GM18508 (cell line): ENCODE results near the gene UBAC1.
"Not testable (repeated sequence)": the region's sequence is repeated elsewhere in the genome, so short reads cannot be mapped to it uniquely, and the experiment has no call there.

ENCODE experiments used
- ATAC-seq: cut with Tn5 transposase; IDR thresholded peaks from one replicate; pipeline ENCODE4 v1.9.1; 2021; ENCODE audit warnings: moderate number of reproducible peaks; ENCODE audit not compliant: insufficient read depth, unreplicated experiment

Gene UBAC1

DNA sequence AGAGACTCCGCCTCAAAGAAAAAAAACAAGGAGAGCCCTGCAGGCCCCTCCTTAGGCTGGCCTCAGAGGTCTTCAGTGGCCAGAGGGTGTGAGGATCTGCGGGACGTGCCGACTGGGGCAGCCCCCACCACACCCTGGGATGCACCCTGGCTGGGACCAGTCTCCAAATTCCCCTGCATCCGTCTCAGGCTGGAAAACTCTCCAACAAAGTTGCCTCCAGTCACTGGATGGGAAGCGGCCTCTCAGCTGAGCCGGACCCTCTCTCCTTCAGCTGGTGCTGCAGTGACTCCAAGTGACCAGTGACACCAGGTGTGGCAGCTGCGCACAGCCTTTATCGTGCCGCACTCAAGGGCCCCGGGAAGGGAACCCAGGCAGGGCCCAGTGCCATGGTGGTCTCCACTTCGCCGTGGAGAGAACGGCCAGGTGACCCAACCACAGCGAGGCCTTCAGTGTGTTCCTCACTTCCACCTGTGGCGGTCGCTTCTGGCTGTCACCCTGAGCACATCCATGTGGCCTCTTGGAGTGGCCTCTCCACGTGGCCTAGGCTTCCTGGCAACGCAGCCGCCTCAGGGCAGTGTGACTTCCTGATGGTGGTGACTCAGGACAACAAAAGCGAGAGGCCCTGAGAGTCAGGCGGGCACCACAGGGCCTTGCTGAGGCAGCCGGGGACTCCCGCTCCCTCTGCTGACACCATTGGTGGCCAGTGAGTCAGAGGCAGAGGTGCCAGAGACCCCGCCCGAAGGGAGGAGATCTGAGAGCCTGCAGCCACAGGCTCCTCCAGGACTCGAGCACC, 34.6 kb downstream of the UBAC1 start:
- ATAC-seq, result no peak

DNA sequence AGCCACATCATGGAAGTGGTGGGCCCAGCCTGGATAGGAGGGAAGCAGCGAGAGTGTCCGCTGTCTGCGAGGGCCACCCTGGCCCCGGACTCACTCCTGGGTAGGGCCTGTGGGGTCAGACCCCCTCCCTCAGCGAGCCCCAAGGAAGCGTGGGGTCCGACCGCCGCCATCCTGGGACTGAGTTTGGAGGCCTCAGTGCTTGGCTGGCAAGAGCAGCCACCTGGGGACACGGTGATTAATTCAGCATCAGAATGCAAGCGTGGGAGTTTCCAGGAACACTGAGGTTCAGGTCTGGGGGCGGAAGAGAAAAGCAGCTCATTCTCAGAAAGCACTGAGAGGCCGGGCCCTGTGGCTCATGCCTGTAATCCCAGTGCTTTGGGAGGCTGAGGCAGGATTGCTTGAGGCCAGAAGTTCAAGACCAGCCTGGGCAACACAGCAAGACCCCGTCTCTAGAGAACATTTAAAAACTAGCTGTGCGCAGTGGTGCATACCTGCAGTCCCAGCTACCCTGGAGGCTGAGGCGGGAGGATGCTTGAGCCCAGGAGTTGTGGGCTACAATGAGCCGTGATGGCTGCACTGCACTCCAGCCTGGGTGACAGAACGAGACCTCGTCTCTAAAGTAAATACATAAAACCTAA, 35.6 kb downstream of the UBAC1 start:
- no peak for ATAC-seq

DNA sequence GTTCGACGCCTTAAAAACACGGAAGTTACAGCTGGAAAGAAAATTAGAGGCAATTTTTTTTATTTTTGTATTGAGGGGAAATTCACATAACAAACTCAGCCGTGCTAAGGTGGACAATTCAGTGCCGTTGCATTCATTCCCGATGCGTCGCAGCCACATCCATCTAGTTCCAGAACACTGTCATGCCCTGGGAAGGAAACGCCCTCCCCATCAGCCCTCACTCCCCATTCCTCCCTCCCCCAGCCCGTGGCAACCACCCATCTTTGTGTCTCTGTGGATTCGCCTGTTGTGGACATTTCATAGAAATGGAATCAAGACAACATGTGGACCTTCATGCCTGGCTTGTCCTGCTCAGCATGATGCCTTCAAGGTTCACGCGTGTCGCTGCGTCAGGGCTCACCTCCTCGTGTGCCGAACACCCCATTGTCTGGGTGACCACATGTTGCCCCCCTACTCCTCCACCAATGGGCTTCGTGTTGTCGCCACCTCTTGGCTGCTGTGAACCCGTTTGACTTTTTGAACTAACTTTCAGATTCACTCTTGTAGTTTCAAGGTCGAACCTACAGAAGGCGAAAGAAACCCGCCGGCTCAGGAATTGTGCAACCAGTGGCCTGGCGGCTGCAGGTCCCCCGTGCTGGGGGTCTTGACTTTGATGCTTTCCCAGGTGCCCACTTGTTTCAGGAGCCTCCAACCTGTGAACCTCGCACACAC, 36.4 kb downstream of the UBAC1 start:
- ATAC-seq, result no peak

DNA sequence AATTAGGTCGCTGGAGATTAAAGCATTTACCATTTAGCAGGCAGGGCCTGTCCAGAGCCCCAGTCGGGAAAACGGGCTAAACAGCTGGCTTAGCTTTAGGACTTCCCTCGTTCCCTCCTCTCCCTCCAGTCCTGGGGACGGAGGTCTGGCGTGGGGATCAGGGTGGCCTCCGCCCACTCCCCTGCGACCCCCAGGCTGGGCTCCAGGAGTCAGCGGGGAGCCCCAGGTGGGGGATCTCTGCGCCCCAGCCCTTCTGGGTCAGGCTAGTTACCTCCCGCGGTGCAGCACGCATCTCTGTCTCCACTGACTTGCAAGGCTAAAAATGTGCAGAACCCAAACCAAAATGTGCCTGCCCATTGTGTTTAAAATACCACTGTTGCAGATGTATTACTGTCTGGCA, 37.7 kb downstream of the UBAC1 start:
- ATAC-seq, result no peak

DNA sequence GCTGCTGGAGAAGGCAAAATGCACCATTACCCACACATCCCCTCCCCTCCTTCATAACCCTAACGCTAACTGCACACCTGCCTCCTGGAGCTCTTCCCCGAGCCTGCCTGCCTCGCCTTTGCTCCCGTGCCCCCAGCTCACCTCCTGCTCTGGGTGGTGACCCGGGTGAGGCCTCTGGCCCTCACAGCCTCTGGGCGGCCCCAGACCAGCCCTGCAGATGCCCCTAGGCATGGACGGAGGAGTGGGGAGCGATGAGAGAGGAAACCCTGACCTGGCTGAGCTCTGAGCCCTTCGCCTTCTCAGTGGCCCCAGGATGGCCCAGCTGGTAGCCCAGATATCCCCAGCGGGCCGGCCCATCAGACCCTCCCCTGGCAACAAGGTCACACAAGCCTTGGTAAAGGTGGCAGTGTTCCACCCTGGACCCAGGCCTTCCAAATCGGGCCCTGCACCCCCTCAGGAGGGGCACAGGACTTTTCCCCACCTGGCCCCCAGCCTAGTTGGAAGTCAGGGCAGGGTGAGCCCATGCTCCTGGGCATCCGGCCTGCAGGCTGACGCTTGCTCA, 39.3 kb downstream of the UBAC1 start:
- no peak for ATAC-seq

DNA sequence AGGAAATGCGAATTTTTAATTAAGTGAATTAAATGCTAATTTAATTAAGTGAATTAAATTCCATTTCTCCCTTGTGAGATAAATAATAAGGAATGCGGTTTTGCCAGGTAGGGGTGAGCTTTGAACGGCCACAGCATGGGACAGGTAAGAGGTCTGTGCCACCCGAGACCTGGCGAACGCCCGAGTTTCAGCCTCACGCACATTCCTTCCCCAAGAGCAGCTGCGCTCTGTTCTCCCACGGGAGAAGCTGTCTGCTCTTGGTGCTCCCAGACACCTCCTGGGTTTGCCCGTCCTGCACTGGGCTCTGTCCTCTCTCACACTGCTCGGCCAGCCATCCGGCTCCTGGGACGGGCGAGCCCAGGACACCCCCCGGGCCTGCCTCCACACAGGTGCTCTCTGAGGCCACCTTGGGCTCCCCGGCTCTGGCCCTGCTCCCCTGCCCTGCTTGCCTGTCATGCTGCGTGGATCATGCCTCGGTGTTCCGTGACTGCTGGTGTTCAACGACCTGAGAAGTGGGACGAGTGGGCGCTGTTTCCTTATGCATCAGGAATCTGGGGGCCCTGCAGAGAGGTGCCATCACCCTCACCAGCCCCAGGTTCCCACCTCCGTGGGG, 40.1 kb downstream of the UBAC1 start:
- ATAC-seq, result no peak

DNA sequence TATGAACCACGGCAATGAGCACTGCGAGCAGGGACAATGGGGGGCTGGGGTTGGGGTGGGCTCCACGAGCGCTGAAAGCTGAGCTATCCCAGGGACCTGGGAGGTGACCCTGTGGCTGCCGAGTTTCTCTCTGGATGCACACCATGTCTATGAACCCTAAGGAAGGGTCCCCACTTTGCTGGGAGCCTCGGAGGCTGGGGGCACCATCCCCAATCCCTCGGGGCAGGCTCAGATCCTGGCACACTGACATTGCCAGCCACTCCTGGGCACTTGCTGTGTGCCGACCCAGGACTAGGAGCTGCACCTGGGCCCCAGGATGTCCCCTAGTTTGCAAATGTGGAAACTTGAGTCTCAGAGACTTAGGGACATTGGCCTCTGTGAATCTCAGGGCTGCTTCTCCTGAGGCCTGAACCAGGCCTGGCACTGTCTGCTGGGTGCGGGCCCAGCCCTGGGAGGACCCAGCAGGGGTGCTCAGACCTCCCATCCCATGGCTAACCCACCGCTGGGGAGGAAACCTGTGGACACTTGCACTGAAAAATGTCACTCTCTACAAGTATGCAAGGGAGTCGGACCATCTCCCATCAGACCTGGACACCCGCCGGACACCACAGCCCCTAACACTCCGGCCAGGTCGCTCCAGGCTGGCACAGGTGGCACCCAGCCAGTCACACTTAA, 40.8 kb downstream of the UBAC1 start:
- ATAC-seq, result no peak

DNA sequence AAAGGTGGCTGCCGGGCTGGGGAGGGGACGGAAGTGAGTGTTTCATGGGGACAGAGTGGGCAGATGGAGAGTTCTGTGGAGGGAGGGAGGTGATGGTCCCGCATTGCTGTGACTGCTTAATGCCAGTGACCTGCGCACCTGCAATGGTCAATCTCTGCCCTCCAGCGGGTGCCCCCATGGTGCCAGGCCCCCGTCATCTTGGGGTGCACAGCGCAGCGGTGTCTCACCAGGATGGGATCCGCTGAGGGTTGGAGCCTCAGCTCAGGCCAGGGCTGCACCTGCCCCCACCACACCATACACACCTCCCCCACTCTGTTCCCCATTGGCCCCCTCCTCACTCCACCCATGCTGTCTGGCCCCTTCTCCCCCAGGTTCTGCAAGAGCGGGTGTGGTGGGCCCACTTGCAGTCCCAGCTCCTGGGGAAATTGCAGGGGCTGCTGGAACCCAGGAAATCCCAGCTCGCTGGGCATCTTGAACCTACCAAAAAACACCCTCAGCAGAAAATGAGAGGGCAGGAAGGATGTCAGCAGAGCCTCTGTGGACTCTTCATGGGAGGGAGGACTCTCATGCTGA, 41.8 kb downstream of the UBAC1 start:
- ATAC-seq, result no peak

DNA sequence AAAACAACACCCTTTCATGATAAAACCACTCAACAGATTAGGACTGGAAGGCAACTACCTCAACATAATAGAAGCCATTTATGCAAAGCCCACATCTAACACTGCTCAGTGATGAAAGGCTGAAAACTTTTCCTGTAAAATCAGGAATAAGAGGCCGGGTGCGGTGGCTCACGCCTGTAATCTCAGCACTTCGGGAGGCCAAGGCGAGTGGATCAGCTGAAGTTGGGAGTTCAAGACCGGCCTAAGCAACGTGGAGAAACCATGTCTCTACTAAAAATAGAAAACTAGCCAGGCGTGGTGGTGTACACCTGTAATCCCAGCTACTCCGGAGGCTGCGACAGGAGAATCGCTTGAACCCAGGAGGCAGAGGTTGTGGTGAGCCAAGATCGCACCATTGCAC, 44.9 kb downstream of the UBAC1 start:
- not testable (repeated sequence) for ATAC-seq

DNA sequence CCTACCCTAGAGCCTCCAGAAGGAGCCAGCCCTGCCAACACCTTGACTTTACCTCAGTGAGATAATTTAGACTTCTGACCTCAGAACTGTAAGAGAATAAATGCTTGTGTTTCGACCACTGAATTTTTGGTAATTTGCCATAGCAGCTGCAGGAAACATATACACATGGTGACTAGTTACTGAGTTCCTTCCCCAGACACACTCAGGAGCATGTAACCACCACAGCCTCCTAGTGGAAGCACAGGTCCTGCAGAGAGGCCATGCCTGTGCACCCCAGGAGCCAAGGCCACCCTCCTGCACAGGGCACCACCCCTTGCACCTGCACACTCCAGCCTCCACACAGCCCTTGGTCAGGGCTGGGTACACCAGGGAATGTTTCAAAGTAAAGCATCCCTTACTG, 46.3 kb downstream of the UBAC1 start:
- no peak for ATAC-seq

DNA sequence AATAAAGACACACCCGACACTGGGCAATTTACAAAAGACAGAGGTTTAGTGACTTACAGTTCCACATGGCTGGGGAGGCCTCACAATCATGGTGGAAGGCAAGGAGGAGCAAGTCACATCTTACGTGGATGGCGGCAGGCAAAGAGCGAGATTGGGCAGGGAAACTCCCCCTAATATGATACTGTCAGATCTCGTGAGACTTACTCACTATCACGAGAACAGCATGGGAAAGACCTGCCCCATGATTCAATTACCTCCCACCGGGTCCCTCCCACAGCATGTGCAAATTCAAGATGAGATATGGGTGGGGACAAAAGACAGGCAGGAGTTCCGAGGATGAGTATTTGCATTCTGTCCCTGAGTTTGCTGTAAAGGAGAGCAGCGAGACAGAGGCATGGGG, 49.9 kb downstream of the UBAC1 start:
- ATAC-seq, result not testable (repeated sequence)

DNA sequence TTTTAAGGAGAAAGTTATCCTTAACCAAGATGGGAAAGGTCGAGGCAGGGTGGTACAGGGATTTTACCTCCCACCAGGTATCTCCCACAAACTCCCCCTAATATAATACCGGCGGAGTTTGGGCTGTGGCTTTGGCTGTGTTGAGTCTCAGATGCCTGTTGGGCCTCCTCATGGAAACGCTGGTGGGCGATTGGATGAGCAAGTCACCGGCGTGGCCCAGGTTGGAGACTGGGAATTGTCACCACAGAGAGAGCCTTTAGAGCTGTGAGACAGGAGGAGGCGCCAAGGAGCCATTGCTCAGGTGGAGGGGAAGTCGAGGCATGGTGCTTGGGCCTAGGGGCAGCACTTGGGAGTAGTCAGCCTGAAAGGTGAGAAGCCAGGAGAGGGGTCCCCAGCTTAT, 50.4 kb downstream of the UBAC1 start:
- no peak for ATAC-seq

DNA sequence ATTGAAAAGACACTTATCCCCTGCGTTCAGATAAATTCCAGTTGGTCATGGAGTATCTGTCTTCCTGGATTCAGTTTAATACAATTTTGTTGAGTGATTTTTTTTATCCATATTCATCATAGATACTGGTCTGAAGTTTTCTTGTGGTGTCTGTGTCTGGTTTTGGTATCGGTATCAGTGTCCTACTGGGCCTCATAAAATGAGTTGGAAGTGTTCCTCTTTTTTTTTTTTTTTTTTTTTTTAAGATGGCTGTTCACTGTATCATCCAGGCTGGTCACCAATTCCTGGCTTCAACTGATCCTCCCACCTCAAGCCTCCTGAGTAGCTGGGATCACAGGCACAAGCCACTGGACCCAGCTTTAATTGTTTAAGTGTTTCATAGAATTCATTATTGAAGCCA, 51.0 kb downstream of the UBAC1 start:
- no peak for ATAC-seq

DNA sequence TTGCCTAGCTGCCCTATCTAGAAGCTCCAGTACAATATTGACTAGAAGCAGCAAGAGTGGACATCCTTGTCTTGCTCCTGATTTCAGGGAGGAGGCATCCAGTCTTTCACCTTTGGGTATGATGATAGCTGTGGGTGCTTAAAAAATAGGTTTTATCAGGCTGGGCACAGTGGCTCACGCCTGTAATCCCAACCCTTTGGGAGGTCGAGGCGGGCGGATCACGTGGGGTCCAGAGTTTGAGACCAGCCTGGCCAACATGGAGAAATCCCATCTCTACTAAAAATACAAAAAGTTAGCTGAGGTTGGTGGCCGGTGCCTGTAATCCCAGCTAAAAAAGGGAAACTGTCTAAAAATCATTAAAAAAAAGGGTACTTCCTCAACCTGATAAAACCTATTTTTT, 51.8 kb downstream of the UBAC1 start:
- ATAC-seq, result no peak

DNA sequence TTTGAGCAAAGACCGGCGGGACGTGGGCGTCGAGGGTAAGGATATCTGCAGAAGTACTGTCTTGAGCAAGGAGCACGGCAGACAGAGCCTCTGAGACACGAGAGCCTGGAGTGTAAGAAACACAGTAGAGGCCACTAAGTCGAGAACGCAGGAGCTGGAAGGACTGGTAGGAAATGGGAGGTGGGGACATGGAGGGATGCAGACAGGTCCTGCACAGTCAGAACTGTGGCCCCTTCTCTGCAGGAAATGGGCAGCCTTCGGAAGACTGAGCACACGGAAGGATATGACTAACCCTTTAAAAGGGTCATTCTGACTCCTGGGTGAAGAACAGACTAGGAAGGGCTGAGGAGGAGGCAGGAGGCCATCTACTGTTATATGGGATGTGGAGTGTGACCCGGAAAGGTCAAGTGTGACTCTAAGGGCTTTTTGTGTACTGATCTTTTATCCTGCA, 52.4 kb downstream of the UBAC1 start:
- no peak for ATAC-seq

DNA sequence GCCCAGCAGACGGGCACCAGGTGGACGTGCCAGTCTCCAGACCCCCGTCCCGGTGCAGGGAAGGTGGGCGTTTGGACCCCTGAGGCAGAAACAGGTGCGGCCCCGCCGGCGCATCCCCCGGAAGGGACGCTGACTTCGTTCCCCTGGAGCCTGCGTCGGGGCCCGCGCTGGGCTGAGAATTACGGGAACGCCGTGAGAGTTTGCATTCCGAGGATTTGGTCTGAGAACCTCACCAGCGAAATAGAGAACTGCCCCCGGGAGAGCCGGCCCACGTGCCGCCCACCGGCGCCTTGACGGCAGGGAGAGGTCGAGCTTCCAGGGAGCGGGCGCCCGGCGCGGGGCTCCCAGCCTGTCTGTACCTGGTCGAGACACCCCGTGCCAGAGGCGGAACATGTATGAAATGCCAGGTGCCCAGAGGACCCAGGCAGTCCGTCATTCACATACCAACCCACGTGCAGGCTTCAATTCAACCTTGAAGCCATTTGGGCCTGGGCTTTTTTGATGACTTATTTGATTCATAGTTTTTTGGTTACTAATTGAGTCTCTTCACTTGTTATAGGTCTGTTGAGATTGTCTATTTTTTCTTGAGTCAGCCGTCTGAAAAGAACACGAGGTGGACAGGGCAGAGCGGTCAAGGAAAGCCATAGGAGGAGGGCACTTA, 53.0 kb downstream of the UBAC1 start:
- no peak for ATAC-seq

DNA sequence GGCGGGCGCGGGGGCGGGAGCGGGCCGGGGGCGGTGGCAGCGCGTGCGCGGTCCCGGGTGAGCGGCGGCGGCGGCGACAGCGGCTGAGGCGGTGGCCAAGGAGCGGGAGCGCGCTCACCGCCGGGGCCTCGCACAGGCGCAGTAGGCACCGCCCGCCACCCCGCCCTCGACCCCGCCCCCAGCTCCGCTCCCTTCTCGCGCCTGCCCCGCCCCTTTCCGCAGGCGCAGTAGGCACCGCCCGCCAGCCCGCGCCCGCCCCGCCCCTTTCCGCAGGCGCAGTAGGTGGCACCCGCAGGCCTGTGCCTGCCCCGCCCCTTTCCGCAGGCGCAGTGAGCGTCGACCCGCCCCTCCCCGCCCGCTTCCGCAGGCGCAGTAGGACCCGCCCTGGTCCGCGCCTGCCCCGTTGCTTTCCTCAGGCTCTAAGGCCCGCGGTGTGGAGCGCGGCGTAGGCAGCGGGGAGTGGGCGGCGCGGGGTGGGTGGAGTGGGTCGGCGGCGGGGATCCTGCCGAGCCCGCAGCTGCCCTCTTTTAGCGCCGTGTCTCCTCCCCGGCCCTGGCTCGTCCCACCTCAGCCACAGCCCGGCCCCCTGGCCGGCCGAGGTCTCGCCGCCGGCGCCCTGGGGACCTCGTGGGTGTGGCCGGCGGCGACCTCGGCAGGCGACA, 53.6 kb downstream of the UBAC1 start, which contains the start of gene CAMSAP1:
TSS of gene CAMSAP1 (minus strand) at position 116 of the 662 bp plus-strand sequence. CDS start 387 bp downstream, outside the sequence.
- no peak for ATAC-seq

DNA sequence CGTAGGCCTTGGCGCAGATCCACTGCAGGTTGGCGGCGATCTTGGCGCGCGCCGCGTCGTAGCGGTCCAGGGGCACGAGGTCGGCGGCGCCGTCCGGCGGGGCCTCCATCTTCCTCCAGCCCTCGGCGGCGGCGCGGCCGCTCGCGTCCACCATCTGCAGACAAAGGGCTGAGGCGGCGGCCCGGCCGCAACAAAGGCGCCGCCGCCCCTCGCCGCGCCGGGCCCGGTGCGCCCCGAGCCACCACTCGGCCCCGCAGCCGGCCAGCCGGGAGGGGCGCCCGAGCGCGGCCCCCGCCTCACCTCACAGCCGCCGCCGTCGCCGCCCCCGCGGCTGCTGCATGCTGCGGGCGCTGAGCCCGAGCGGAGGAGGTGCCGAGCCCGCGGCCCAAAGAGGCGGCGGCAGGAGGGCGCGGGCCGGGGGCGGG, 54.2 kb downstream of the UBAC1 start:
- ATAC-seq, result no peak
